Mesodermal cell (in vitro differentiated cells): Measurements from ENCODE around the gene CNTD1.

ENCODE experiments used
- H3K27ac ChIP-seq: 2 replicates; pipeline ENCODE4 v1.7.0; 2013; ENCODE audit warnings: mild to moderate bottlenecking, low read depth, low read length, moderate library complexity; ENCODE audit not compliant: severe bottlenecking
- H3K36me3 ChIP-seq: 2 replicates; pipeline ENCODE4 v1.7.1; 2013; ENCODE audit warnings: mild to moderate bottlenecking, low read length, moderate library complexity; ENCODE audit not compliant: control insufficient read depth, insufficient read depth
- H3K4me1 ChIP-seq: one replicate; pipeline ENCODE4 v1.7.1; 2013; ENCODE audit warnings: mild to moderate bottlenecking, low read length; ENCODE audit not compliant: insufficient read depth, control insufficient read depth, poor library complexity, severe bottlenecking
- H3K4me3 ChIP-seq: 2 replicates; pipeline ENCODE4 v1.7.0; 2013; ENCODE audit warnings: low read length, control low read depth, mild to moderate bottlenecking; ENCODE audit not compliant: insufficient read depth, poor library complexity, severe bottlenecking; ENCODE audit errors: extremely low read depth
- H3K9me3 ChIP-seq: 2 replicates; pipeline ENCODE4 v1.7.1; 2013; ENCODE audit warnings: mild to moderate bottlenecking, low read length, moderate library complexity; ENCODE audit not compliant: control insufficient read depth
- WGBS, 2 experiments: methylation state at CpG; one replicate each; pipeline ENCODE4 v1.1.5; 2013; ENCODE audit warnings: missing lambda C conversion rate in 2 of 2; ENCODE audit not compliant: insufficient coverage in 2 of 2; 5-methylcytosine and 5-hydroxymethylcytosine counted together

The CNTD1 gene

GRCh38 chr17:42795061-42795460 lies 3.6 kb upstream of the CNTD1 start:
- Histone ChIP-seq H3K36me3 (peaks cover 28% of the 10 kb centered on the region), H3K9me3 (no peaks in the 10 kb centered on the region), H3K27ac (no peak overlapping the region), H3K4me3 (no peak overlapping the region), H3K4me1 (peaks cover 5% of the 10 kb centered on the region)
- 95 to 100% methylated on average over 3 of the region's 4 CpGs for WGBS, 2 experiments

GRCh38 chr17:42795465-42795864 lies 3.2 kb upstream of the CNTD1 start:
- peaks cover 28% of the 10 kb centered on the region for H3K36me3 ChIP-seq
- no peak overlapping the region for H3K27ac ChIP-seq
- peaks cover 5% of the 10 kb centered on the region for H3K4me1 ChIP-seq
- WGBS, 2 experiments: 94 to 96% methylated on average over 6 to 7 of the region's 10 CpGs
- no peak overlapping the region for H3K4me3 ChIP-seq
- H3K9me3 ChIP-seq: no peaks in the 10 kb centered on the region

- WGBS, 2 experiments: 96 to 100% methylated on average over 15 to 17 of the region's 18 CpGs
- Histone ChIP-seq H3K36me3 (peaks cover 28% of the 10 kb centered on the region), H3K4me3 (no peak overlapping the region), H3K4me1 (peaks cover 5% of the 10 kb centered on the region), H3K9me3 (no peaks in the 10 kb centered on the region), H3K27ac (no peak overlapping the region)
Measured at GRCh38 chr17:42796066-42796758, 2.4 kb upstream of the CNTD1 start.

GRCh38 chr17:42797067-42798007 lies 1.3 kb upstream of the CNTD1 start:
- 89 to 98% methylated on average over 7 to 8 of the region's 10 CpGs for WGBS, 2 experiments
- no peak overlapping the region for H3K27ac ChIP-seq

GRCh38 chr17:42798011-42798382 lies 664 bp upstream of the CNTD1 start:
- Histone ChIP-seq H3K9me3 (no peaks in the 10 kb centered on the region), H3K4me1 (peaks cover 5% of the 10 kb centered on the region), H3K36me3 (peaks cover 28% of the 10 kb centered on the region), H3K27ac (no peak overlapping the region), H3K4me3 (peak overlapping the region; percentile 84)
- WGBS, 2 experiments: 66 to 80% methylated on average over 4 of the region's 10 CpGs

More at GRCh38 chr17:42797067-42798007, 1.3 kb upstream of the CNTD1 start:
- H3K36me3 ChIP-seq: peaks cover 28% of the 10 kb centered on the region
- peak overlapping the region; percentile 84 for H3K4me3 ChIP-seq
- H3K9me3 ChIP-seq: no peaks in the 10 kb centered on the region
- peaks cover 5% of the 10 kb centered on the region for H3K4me1 ChIP-seq

- Histone ChIP-seq H3K36me3 (no peaks in the 10 kb centered on the region), H3K4me1 (no peaks in the 10 kb centered on the region)
Measured at GRCh38 chr17:42803074-42803883, 4.6 kb downstream of the CNTD1 start.

GRCh38 chr17:42804918-42805367 lies 6.3 kb downstream of the CNTD1 start:
- Histone ChIP-seq H3K9me3 (no peaks in the 10 kb centered on the region), H3K27ac (no peak overlapping the region), H3K4me3 (no peak overlapping the region), H3K4me1 (no peaks in the 10 kb centered on the region), H3K36me3 (peaks cover 7% of the 10 kb centered on the region)
- 100% methylated on average over 1 of the region's 1 CpG; no CpG with 5 or more reads in 1 of the 2 experiments for WGBS, 2 experiments

More at GRCh38 chr17:42803074-42803883, 4.6 kb downstream of the CNTD1 start:
- H3K9me3 ChIP-seq: no peaks in the 10 kb centered on the region
- no peak overlapping the region for H3K27ac ChIP-seq
- no peak overlapping the region for H3K4me3 ChIP-seq
- no CpG with 5 or more reads among the region's 2 CpGs for WGBS, 2 experiments

- WGBS, 2 experiments: 100% methylated on average over 1 of the region's 1 CpG
- Histone ChIP-seq H3K36me3 (peaks cover 15% of the 10 kb centered on the region), H3K9me3 (no peaks in the 10 kb centered on the region), H3K27ac (no peak overlapping the region), H3K4me3 (no peak overlapping the region), H3K4me1 (no peaks in the 10 kb centered on the region)
Measured at GRCh38 chr17:42806249-42806648, 7.6 kb downstream of the CNTD1 start.

GRCh38 chr17:42809250-42809649 lies 10.6 kb downstream of the CNTD1 start:
- 83 to 100% methylated on average over 2 of the region's 3 CpGs for WGBS, 2 experiments
- H3K36me3 ChIP-seq: peaks cover 33% of the 10 kb centered on the region
- no peaks in the 10 kb centered on the region for H3K9me3 ChIP-seq
- H3K27ac ChIP-seq: no peak overlapping the region
- H3K4me1 ChIP-seq: no peaks in the 10 kb centered on the region
- no peak overlapping the region for H3K4me3 ChIP-seq

- WGBS, 2 experiments: 94 to 97% methylated on average over 8 of the region's 8 CpGs
- H3K27ac ChIP-seq: no peak overlapping the region
- no peak overlapping the region for H3K4me3 ChIP-seq
- H3K36me3 ChIP-seq: peaks cover 81% of the 10 kb centered on the region
- peaks cover 3% of the 10 kb centered on the region for H3K4me1 ChIP-seq
- no peaks in the 10 kb centered on the region for H3K9me3 ChIP-seq
Measured at GRCh38 chr17:42814633-42815399, 16.2 kb downstream of the CNTD1 start.
